HepG2 (cell line): ENCODE results near the gene CACTIN. TPM values are rescaled to one million over a fixed set of nuclear protein-coding genes. Genes with fewer than 3 reads are reported as not detected.
A peak's percentile ranks its signal among the peaks of the same experiment; 100 is the strongest.

Experiments used
- BORCS8-MEF2B ChIP-seq: sonication (generic); formaldehyde crosslinking; IDR thresholded peaks from 2 replicates; pipeline ENCODE4 v1.8.0; 2022; ENCODE audit warnings: mild to moderate bottlenecking, missing genetic modification reagents
- DMAP1 ChIP-seq: IDR thresholded peaks from 2 replicates; pipeline ENCODE4 v1.6.1; 2016
- EHMT2 ChIP-seq: fragments of 200-600 bp; sonication (generic); IDR thresholded peaks from 2 replicates; pipeline ENCODE4 v1.7.0; 2017; ENCODE audit warnings: antibody characterized with exemption, low read depth, low read length, borderline replicate concordance
- ELF1 ChIP-seq: sonication (generic); formaldehyde crosslinking; IDR thresholded peaks from 2 replicates; pipeline ENCODE4 v1.4.0; 2020; ENCODE audit warnings: missing genetic modification reagents
- HDAC1 ChIP-seq: sonication (generic); formaldehyde crosslinking; IDR thresholded peaks from 2 replicates; pipeline ENCODE4 v1.5.1; 2020; ENCODE audit warnings: mild to moderate bottlenecking, missing genetic modification reagents
- MTA3 ChIP-seq: sonication (generic); formaldehyde crosslinking; IDR thresholded peaks from 2 replicates; pipeline ENCODE4 v1.4.0; 2020; ENCODE audit warnings: missing genetic modification reagents
- MZF1 ChIP-seq: sonication (generic); formaldehyde crosslinking; IDR thresholded peaks from 2 replicates; pipeline ENCODE4 v1.8.1; 2023; ENCODE audit warnings: mild to moderate bottlenecking, missing genetic modification reagents, borderline replicate concordance
- SRY ChIP-seq: sonication (generic); formaldehyde crosslinking; IDR thresholded peaks from 2 replicates; pipeline ENCODE4 v1.8.0; 2022; ENCODE audit warnings: mild to moderate bottlenecking, missing genetic modification reagents
- TMF1 ChIP-seq: sonication (generic); formaldehyde crosslinking; IDR thresholded peaks from 2 replicates; pipeline ENCODE4 v1.8.1; 2022; ENCODE audit warnings: low read depth, missing genetic modification reagents
- XBP1 ChIP-seq: sonication (generic); formaldehyde crosslinking; IDR thresholded peaks from 2 replicates; pipeline ENCODE4 v1.5.0; 2020; ENCODE audit warnings: missing genetic modification reagents
- ZNF3 ChIP-seq: IDR thresholded peaks from 2 replicates; pipeline ENCODE4 v1.7.0; 2017; ENCODE audit warnings: inconsistent platforms
- ZNF33B ChIP-seq: sonication (generic); formaldehyde crosslinking; IDR thresholded peaks from 2 replicates; pipeline ENCODE4 v1.5.1; 2020; ENCODE audit warnings: mild to moderate bottlenecking, missing genetic modification reagents
- ZNF883 ChIP-seq: sonication (generic); formaldehyde crosslinking; IDR thresholded peaks from 2 replicates; pipeline ENCODE4 v1.5.1; 2020; ENCODE audit warnings: mild to moderate bottlenecking, missing genetic modification reagents; ENCODE audit errors: not compliant biosample characterization
- polyA plus RNA-seq, 8 experiments: library from polyadenylated mRNA; depleted of rRNA in 3 of 8; stranded (reverse) in 7 of 8; unstranded in 1 of 8; fragments of >200 nt; fragmentation: Illumina TruSeq in 4 of 8; extraction: Trizol in 4 of 8; gene quantifications; 2 replicates each; pipeline versions ENCODE4 v1.2.1 to v1.2.3, GENCODE V29; 2011 to 2016; ENCODE audit warnings: low read depth in 4 of 8, missing spikeins in 1 of 8, mixed read lengths in 1 of 8; ENCODE audit not compliant: insufficient read depth in 1 of 8
- total RNA-seq, 5 experiments: library from RNA; depleted of rRNA; stranded (reverse); fragments of >200 nt; fragmentation: Illumina TruSeq; extraction: Trizol; gene quantifications; 2 replicates each; pipeline ENCODE4 v1.2.3, GENCODE V29; 2016; ENCODE audit warnings: low read depth in 1 of 5
- TF ChIP-seq, protein P1 (sequence below): sonication (generic); formaldehyde crosslinking; IDR thresholded peaks from 2 replicates; pipeline ENCODE4 v1.5.0; 2020; ENCODE audit warnings: mild to moderate bottlenecking, missing genetic modification reagents, borderline replicate concordance
- TF ChIP-seq, protein P2 (sequence below): sonication (generic); formaldehyde crosslinking; IDR thresholded peaks from 2 replicates; pipeline ENCODE4 v1.9.0; 2022; ENCODE audit warnings: missing genetic modification reagents, mild to moderate bottlenecking, borderline replicate concordance
- TF ChIP-seq, protein P3 (sequence below): sonication (generic); formaldehyde crosslinking; IDR thresholded peaks from 2 replicates; pipeline ENCODE4 v1.8.1; 2023; ENCODE audit warnings: mild to moderate bottlenecking, missing genetic modification reagents
- TF ChIP-seq, protein P4 (sequence below): sonication (generic); formaldehyde crosslinking; IDR thresholded peaks from 2 replicates; pipeline ENCODE4 v1.4.0; 2020; ENCODE audit warnings: missing genetic modification reagents

CACTIN gene
- total and polyA plus RNA-seq, 2 of the 13 experiments (the other 11 are each of a cell fraction or from before 2014, with no cell fraction given): 10.0 to 16.6 TPM

DNA sequence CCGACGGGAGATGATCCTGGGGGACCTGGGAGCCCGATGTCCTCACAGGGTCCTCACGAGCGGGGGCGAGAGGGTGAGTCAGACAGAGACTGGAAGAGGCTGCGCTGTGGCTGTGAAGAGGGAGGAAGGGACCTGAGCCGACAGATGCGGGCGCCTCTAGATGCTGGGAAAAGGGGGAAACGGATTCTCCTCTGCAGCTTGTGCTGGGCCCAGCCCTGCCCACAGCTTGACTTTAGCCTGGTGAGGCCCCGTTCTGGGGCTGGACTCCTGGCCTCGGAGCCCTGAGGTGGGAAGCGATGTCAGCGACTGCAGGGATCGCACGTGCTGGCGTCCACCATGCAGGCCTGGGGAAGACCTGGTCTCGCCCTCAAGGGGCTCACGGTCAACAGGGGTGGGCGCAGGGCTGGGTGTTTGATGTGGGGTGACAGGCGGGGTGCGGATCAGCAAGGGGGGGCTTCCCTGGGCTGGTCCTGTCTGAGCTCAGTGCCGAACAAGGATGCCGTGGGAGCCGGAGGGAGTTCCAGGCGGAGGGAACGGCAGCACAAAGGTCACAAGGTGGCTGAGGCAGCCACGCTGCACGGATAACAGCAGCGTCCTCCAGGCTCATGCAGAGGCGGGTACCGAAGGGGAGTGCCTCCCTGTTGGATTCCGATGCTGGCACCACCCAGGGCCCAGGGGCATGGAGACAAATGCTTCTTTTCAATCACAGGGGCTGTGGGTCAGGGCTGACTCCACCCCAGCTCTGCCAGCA lies 41.9 kb upstream of the CACTIN start (continued):
- TF ChIP-seq, protein P1, sequence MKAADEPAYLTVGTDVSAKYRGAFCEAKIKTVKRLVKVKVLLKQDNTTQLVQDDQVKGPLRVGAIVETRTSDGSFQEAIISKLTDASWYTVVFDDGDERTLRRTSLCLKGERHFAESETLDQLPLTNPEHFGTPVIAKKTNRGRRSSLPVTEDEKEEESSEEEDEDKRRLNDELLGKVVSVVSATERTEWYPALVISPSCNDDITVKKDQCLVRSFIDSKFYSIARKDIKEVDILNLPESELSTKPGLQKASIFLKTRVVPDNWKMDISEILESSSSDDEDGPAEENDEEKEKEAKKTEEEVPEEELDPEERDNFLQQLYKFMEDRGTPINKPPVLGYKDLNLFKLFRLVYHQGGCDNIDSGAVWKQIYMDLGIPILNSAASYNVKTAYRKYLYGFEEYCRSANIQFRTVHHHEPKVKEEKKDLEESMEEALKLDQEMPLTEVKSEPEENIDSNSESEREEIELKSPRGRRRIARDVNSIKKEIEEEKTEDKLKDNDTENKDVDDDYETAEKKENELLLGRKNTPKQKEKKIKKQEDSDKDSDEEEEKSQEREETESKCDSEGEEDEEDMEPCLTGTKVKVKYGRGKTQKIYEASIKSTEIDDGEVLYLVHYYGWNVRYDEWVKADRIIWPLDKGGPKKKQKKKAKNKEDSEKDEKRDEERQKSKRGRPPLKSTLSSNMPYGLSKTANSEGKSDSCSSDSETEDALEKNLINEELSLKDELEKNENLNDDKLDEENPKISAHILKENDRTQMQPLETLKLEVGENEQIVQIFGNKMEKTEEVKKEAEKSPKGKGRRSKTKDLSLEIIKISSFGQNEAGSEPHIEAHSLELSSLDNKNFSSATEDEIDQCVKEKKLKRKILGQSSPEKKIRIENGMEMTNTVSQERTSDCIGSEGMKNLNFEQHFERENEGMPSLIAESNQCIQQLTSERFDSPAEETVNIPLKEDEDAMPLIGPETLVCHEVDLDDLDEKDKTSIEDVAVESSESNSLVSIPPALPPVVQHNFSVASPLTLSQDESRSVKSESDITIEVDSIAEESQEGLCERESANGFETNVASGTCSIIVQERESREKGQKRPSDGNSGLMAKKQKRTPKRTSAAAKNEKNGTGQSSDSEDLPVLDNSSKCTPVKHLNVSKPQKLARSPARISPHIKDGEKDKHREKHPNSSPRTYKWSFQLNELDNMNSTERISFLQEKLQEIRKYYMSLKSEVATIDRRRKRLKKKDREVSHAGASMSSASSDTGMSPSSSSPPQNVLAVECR: peak; percentile 43; the same call in 1 of the 2 replicates
- TF ChIP-seq BORCS8-MEF2B (CRISPR knock-in tag) (peak; percentile 73), EHMT2 (no peak), ZNF33B (CRISPR knock-in tag) (no peak), MZF1 (CRISPR knock-in tag) (0 out of 2 replicates have a peak, but pooled peaks have one; percentile 79), HDAC1 (CRISPR knock-in tag) (peak; percentile 65; the same call in 1 of the 2 replicates), TMF1 (peak; percentile 75; the same call in 1 of the 2 replicates), ELF1 (no peak), ZNF3 (no peak), SRY (CRISPR knock-in tag) (0 out of 2 replicates have a peak, but pooled peaks have one; percentile 61), DMAP1 (CRISPR knock-in tag) (peak; percentile 53; the same call in 1 of the 2 replicates), MTA3 (CRISPR knock-in tag) (no peak), ZNF883 (CRISPR knock-in tag) (peak; percentile 35), XBP1 (CRISPR knock-in tag) (no peak)
- TF ChIP-seq, protein P2, sequence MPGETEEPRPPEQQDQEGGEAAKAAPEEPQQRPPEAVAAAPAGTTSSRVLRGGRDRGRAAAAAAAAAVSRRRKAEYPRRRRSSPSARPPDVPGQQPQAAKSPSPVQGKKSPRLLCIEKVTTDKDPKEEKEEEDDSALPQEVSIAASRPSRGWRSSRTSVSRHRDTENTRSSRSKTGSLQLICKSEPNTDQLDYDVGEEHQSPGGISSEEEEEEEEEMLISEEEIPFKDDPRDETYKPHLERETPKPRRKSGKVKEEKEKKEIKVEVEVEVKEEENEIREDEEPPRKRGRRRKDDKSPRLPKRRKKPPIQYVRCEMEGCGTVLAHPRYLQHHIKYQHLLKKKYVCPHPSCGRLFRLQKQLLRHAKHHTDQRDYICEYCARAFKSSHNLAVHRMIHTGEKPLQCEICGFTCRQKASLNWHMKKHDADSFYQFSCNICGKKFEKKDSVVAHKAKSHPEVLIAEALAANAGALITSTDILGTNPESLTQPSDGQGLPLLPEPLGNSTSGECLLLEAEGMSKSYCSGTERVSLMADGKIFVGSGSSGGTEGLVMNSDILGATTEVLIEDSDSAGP: peak; percentile 42; the same call in 1 of the 2 replicates
- TF ChIP-seq, protein P3, sequence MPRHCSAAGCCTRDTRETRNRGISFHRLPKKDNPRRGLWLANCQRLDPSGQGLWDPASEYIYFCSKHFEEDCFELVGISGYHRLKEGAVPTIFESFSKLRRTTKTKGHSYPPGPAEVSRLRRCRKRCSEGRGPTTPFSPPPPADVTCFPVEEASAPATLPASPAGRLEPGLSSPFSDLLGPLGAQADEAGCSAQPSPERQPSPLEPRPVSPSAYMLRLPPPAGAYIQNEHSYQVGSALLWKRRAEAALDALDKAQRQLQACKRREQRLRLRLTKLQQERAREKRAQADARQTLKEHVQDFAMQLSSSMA (CRISPR knock-in tag): peak; percentile 73; the same call in 1 of the 2 replicates
- TF ChIP-seq, protein P4, sequence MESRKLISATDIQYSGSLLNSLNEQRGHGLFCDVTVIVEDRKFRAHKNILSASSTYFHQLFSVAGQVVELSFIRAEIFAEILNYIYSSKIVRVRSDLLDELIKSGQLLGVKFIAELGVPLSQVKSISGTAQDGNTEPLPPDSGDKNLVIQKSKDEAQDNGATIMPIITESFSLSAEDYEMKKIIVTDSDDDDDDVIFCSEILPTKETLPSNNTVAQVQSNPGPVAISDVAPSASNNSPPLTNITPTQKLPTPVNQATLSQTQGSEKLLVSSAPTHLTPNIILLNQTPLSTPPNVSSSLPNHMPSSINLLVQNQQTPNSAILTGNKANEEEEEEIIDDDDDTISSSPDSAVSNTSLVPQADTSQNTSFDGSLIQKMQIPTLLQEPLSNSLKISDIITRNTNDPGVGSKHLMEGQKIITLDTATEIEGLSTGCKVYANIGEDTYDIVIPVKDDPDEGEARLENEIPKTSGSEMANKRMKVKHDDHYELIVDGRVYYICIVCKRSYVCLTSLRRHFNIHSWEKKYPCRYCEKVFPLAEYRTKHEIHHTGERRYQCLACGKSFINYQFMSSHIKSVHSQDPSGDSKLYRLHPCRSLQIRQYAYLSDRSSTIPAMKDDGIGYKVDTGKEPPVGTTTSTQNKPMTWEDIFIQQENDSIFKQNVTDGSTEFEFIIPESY (CRISPR knock-in tag): no peak
